SK-N-SH (cell line): ENCODE data around the gene TIGD7. TPM values are rescaled to one million over a fixed set of nuclear protein-coding genes. Genes with fewer than 3 reads are reported as not detected.

Experiments
- CTCF ChIA-PET: fragments of 300-600, 350-600 bp; formaldehyde crosslinking; extraction: SDS; loops from one replicate; lab custom pipeline; 2021; lab: Yijun Ruan, JAX
- POLR2A ChIA-PET: fragments of 350-600 bp; sonication (Branson Sonifier 250); formaldehyde crosslinking; extraction: SDS; loops from one replicate; lab custom pipeline; 2020; ENCODE audit warnings: antibody characterized with exemption, inconsistent platforms; lab: Yijun Ruan, JAX
- DNase-seq: peaks from one replicate; pipeline ENCODE4 v3.0.0; 2012
- H2AFZ ChIP-seq: fragments of 200-600 bp; sonication (generic); 2 replicates; pipeline ENCODE4 v1.8.1; 2016; ENCODE audit warnings: antibody characterized with exemption, mild to moderate bottlenecking, low read depth
- H3F3A ChIP-seq: fragments of 200-600 bp; sonication (generic); replicated peaks from 2 replicates; pipeline ENCODE3; 2016; ENCODE audit warnings: antibody characterized with exemption, mild to moderate bottlenecking; ENCODE audit not compliant: insufficient read depth
- H3K27ac ChIP-seq, 2 experiments: fragments of 200-500 bp in 1 of 2; fragments of 200-600 bp in 1 of 2; sonication (Bioruptor generic) in 1 of 2; sonication (generic), shearing (Covaris generic) in 1 of 2; 2 replicates each; pipeline versions ENCODE4 v1.5.1 to v1.6.1; 2014 to 2016; ENCODE audit warnings: low read depth in 2 of 2, inconsistent platforms in 1 of 2, low read length in 1 of 2, mild to moderate bottlenecking in 1 of 2, mixed read lengths in 1 of 2
- H3K27me3 ChIP-seq: fragments of 200-600 bp; sonication (generic), shearing (Covaris generic); 2 replicates; pipeline ENCODE4 v1.6.1; 2016; ENCODE audit warnings: mixed run types; ENCODE audit not compliant: insufficient read depth
- H3K36me3 ChIP-seq, 2 experiments: fragments of 200-500 bp in 1 of 2; fragments of 200-600 bp in 1 of 2; sonication (Bioruptor generic) in 1 of 2; sonication (generic) in 1 of 2; replicated peaks in 1 of 2; 2 replicates each; pipeline versions ENCODE3 to v1.5.1; 2014 to 2016; ENCODE audit warnings: low read length in 1 of 2, mild to moderate bottlenecking in 1 of 2; ENCODE audit not compliant: insufficient read depth in 2 of 2, control insufficient read depth in 1 of 2
- H3K4me1 ChIP-seq, 2 experiments: fragments of 200-500 bp in 1 of 2; fragments of 200-600 bp in 1 of 2; sonication (Bioruptor generic) in 1 of 2; sonication (generic), shearing (Covaris generic) in 1 of 2; 2 replicates each; pipeline versions ENCODE4 v1.5.1 to v1.6.1; 2014 to 2016; ENCODE audit warnings: low read depth in 1 of 2, low read length in 1 of 2, mixed run types in 1 of 2; ENCODE audit not compliant: insufficient read depth in 2 of 2, control insufficient read depth in 1 of 2
- H3K4me2 ChIP-seq: fragments of 200-600 bp; sonication (generic), shearing (Covaris generic); 2 replicates; pipeline ENCODE4 v1.6.1; 2017; ENCODE audit warnings: mixed run types
- H3K4me3 ChIP-seq, 2 experiments: fragments of 200-500 bp in 1 of 2; fragments of 200-600 bp in 1 of 2; sonication (Bioruptor generic) in 1 of 2; sonication (generic), shearing (Covaris generic) in 1 of 2; 2 replicates each; pipeline versions ENCODE4 v1.5.1 to v1.8.1; 2014 to 2016; ENCODE audit warnings: low read depth in 2 of 2, inconsistent platforms in 1 of 2, low read length in 1 of 2, mild to moderate bottlenecking in 1 of 2, mixed read lengths in 1 of 2, moderate library complexity in 1 of 2
- H3K79me2 ChIP-seq: fragments of 200-600 bp; sonication (generic); 2 replicates; pipeline ENCODE4 v1.8.1; 2017; ENCODE audit warnings: mild to moderate bottlenecking; ENCODE audit not compliant: insufficient read depth
- H3K9ac ChIP-seq: fragments of 200-600 bp; sonication (generic); 2 replicates; pipeline ENCODE4 v1.6.1; 2017; ENCODE audit warnings: mixed run types
- H3K9me2 ChIP-seq: fragments of 200-600 bp; sonication (generic); 2 replicates; pipeline ENCODE4 v1.6.1; 2017; ENCODE audit warnings: mixed run types
- H3K9me3 ChIP-seq: fragments of 200-600 bp; sonication (generic); 2 replicates; pipeline ENCODE4 v1.6.1; 2017; ENCODE audit warnings: mixed run types, mild to moderate bottlenecking, moderate library complexity
- H4K20me1 ChIP-seq: fragments of 200-600 bp; sonication (generic); 2 replicates; pipeline ENCODE4 v1.6.1; 2017; ENCODE audit warnings: mild to moderate bottlenecking, mixed run types; ENCODE audit not compliant: insufficient read depth
- CHD2 ChIP-seq: fragments of 150-350 bp; IDR thresholded peaks from 2 replicates; pipeline ENCODE4 v1.6.1; 2018; ENCODE audit warnings: low read length; ENCODE audit not compliant: partially characterized antibody
- ELF1 ChIP-seq: IDR thresholded peaks from 2 replicates; pipeline ENCODE4 v1.4.0; 2012
- EZH2phosphoT487 ChIP-seq: fragments of 200-600 bp; sonication (generic); IDR thresholded peaks from 2 replicates; pipeline ENCODE4 v1.6.1; 2017; ENCODE audit warnings: low read depth, mixed run types, mild to moderate bottlenecking, antibody characterized with exemption, moderate library complexity, borderline replicate concordance
- GABPA ChIP-seq: IDR thresholded peaks from 2 replicates; pipeline ENCODE4 v1.4.0; 2012; ENCODE audit warnings: low read depth, mild to moderate bottlenecking
- GATA2 ChIP-seq: sonication (generic); formaldehyde crosslinking; IDR thresholded peaks from 2 replicates; pipeline ENCODE4 v1.5.0; 2020; ENCODE audit warnings: mild to moderate bottlenecking, missing genetic modification reagents
- JUND ChIP-seq: IDR thresholded peaks from 2 replicates; pipeline ENCODE4 v1.4.0; 2012
- MEF2A ChIP-seq: IDR thresholded peaks from 2 replicates; pipeline ENCODE4 v1.4.0; 2012; ENCODE audit warnings: low read depth, borderline replicate concordance
- NRF1 ChIP-seq: IDR thresholded peaks from 2 replicates; pipeline ENCODE4 v1.6.1; 2012; ENCODE audit warnings: low read depth, mild to moderate bottlenecking, low read length
- POLR2AphosphoS5 ChIP-seq: IDR thresholded peaks from 2 replicates; pipeline ENCODE4 v1.6.1; 2012; ENCODE audit warnings: low read depth, low read length
- RAD21 ChIP-seq: IDR thresholded peaks from 2 replicates; pipeline ENCODE4 v1.6.1; 2012; ENCODE audit warnings: mild to moderate bottlenecking, low read length
- RXRA ChIP-seq: IDR thresholded peaks from 2 replicates; pipeline ENCODE4 v1.4.0; 2012; ENCODE audit warnings: low read depth, mild to moderate bottlenecking, borderline replicate concordance
- TCF12 ChIP-seq: IDR thresholded peaks from 2 replicates; pipeline ENCODE4 v1.4.0; 2012
- TEAD4 ChIP-seq: IDR thresholded peaks from 2 replicates; pipeline ENCODE4 v1.4.0; 2012; ENCODE audit warnings: mild to moderate bottlenecking, borderline replicate concordance; ENCODE audit not compliant: insufficient read depth
- YY1 ChIP-seq: IDR thresholded peaks from 2 replicates; pipeline ENCODE4 v1.4.0; 2012; ENCODE audit warnings: low read depth, mild to moderate bottlenecking
- WGBS: methylation state at CpG from one replicate; pipeline ENCODE4 v1.1.6; 2017; ENCODE audit warnings: low lambda C conversion rate; 5-methylcytosine and 5-hydroxymethylcytosine counted together
- polyA plus RNA-seq, 3 experiments: library from polyadenylated mRNA; depleted of rRNA; stranded (reverse); fragments of >200 nt; gene quantifications; 2 replicates each; pipeline ENCODE4 v1.2.3, GENCODE V29; 2012
- TF ChIP-seq, protein P1 (sequence below): IDR thresholded peaks from 2 replicates; pipeline ENCODE4; 2012
- TF ChIP-seq, protein P2 (sequence below): fragments of 150-350 bp; IDR thresholded peaks from 2 replicates; pipeline ENCODE4 v1.6.1; 2017; ENCODE audit warnings: antibody characterized with exemption, low read length, low read depth, borderline replicate concordance
- TF ChIP-seq, protein P3 (sequence below): fragments of 150-350 bp; IDR thresholded peaks from 2 replicates; pipeline ENCODE4 v1.6.1; 2016; ENCODE audit warnings: mild to moderate bottlenecking, low read depth, low read length
- TF ChIP-seq, protein P4 (sequence below): IDR thresholded peaks from 2 replicates; pipeline ENCODE4 v1.4.0; 2012; ENCODE audit warnings: low read depth, borderline replicate concordance
- TF ChIP-seq, protein P5 (sequence below): fragments of 200-600 bp; sonication (generic); IDR thresholded peaks from 2 replicates; pipeline ENCODE4 v1.6.1; 2017; ENCODE audit warnings: antibody characterized with exemption, mild to moderate bottlenecking, moderate library complexity

Gene TIGD7
- polyA plus RNA-seq, 1 of the 3 experiments (the other 2 are of a cell fraction), result 1.2 TPM

DNA sequence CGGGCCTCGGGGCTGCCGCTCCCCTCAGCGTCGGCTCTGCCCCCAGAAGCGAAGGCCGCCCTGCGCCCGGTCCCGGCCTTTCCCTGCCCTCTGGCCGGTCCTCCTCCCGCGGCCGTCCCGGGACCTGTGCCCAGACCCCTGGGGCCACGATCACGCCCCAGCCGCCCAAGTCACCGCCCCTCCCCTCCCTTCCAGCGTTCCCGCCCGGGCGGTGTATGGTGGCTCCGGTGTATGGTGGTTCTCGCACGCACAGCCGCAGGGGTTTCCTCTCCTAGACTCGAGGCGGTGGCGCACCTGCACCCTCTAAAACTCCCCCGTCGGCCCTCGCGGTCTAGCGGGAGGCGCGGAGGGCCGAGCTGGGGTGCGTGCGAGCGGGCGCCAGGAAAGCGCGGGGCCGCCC, 10.0 kb downstream of the TIGD7 start:
- Histone ChIP-seq H4K20me1 (no peaks in the 10 kb centered on the region), H3K9ac (no peak overlapping the region), H3K4me1 (no peaks in the 10 kb centered on the region), H3K27me3 (no peaks in the 10 kb centered on the region), H3K9me3 (peaks cover 3% of the 10 kb centered on the region; the same call in 1 of the 2 replicates), H3K9me2 (no peaks in the 10 kb centered on the region), H3F3A (peaks cover 8% of the 10 kb centered on the region), H3K36me3 (peaks cover 34 to 65% of the 10 kb centered on the region in 2 experiments), H3K4me2 (no peak overlapping the region), H2AFZ (no peak overlapping the region), H3K4me3 (no peak overlapping the region; a peak in 1 of 4 replicates), H3K27ac (no peak overlapping the region), H3K79me2 (peaks cover 23% of the 10 kb centered on the region)
- TF ChIP-seq, protein P1, sequence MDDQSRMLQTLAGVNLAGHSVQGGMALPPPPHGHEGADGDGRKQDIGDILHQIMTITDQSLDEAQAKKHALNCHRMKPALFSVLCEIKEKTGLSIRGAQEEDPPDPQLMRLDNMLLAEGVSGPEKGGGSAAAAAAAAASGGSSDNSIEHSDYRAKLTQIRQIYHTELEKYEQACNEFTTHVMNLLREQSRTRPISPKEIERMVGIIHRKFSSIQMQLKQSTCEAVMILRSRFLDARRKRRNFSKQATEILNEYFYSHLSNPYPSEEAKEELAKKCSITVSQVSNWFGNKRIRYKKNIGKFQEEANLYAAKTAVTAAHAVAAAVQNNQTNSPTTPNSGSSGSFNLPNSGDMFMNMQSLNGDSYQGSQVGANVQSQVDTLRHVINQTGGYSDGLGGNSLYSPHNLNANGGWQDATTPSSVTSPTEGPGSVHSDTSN, result no peak
- TF ChIP-seq YY1 (no peak), GABPA (no peak), RXRA (no peak), GATA2 (no peak), TEAD4 (no peak), NRF1 (no peak), CHD2 (no peak), JUND (no peak), MEF2A (no peak), EZH2phosphoT487 (no peak), POLR2AphosphoS5 (no peak), ELF1 (no peak), RAD21 (no peak), TCF12 (no peak)
- TF ChIP-seq, protein P2, sequence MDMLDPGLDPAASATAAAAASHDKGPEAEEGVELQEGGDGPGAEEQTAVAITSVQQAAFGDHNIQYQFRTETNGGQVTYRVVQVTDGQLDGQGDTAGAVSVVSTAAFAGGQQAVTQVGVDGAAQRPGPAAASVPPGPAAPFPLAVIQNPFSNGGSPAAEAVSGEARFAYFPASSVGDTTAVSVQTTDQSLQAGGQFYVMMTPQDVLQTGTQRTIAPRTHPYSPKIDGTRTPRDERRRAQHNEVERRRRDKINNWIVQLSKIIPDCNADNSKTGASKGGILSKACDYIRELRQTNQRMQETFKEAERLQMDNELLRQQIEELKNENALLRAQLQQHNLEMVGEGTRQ, result no peak
- TF ChIP-seq, protein P3, sequence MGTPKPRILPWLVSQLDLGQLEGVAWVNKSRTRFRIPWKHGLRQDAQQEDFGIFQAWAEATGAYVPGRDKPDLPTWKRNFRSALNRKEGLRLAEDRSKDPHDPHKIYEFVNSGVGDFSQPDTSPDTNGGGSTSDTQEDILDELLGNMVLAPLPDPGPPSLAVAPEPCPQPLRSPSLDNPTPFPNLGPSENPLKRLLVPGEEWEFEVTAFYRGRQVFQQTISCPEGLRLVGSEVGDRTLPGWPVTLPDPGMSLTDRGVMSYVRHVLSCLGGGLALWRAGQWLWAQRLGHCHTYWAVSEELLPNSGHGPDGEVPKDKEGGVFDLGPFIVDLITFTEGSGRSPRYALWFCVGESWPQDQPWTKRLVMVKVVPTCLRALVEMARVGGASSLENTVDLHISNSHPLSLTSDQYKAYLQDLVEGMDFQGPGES, result no peak
- TF ChIP-seq, protein P4, sequence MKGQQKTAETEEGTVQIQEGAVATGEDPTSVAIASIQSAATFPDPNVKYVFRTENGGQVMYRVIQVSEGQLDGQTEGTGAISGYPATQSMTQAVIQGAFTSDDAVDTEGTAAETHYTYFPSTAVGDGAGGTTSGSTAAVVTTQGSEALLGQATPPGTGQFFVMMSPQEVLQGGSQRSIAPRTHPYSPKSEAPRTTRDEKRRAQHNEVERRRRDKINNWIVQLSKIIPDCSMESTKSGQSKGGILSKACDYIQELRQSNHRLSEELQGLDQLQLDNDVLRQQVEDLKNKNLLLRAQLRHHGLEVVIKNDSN, result no peak
- TF ChIP-seq, protein P5, sequence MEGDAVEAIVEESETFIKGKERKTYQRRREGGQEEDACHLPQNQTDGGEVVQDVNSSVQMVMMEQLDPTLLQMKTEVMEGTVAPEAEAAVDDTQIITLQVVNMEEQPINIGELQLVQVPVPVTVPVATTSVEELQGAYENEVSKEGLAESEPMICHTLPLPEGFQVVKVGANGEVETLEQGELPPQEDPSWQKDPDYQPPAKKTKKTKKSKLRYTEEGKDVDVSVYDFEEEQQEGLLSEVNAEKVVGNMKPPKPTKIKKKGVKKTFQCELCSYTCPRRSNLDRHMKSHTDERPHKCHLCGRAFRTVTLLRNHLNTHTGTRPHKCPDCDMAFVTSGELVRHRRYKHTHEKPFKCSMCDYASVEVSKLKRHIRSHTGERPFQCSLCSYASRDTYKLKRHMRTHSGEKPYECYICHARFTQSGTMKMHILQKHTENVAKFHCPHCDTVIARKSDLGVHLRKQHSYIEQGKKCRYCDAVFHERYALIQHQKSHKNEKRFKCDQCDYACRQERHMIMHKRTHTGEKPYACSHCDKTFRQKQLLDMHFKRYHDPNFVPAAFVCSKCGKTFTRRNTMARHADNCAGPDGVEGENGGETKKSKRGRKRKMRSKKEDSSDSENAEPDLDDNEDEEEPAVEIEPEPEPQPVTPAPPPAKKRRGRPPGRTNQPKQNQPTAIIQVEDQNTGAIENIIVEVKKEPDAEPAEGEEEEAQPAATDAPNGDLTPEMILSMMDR, result no peak
- ChIA-PET CTCF (no interaction called here), POLR2A (no interaction called here)
- WGBS, result 97% methylated on average over 38 of the region's 45 CpGs
- no peak for DNase-seq
